SU-DHL-6 (cell line): ENCODE data around the gene PROX2.

ENCODE experiments used
- EZH2phosphoT487 ChIP-seq: fragments of 200-600 bp; sonication (generic), shearing (Covaris generic); conservative IDR thresholded peaks from 2 replicates; pipeline ENCODE4 v1.6.1; 2018; ENCODE audit warnings: mild to moderate bottlenecking, antibody characterized with exemption, low read length, moderate library complexity, mixed read lengths
- TF ChIP-seq, protein P1 (sequence below): fragments of 200-600 bp; sonication (generic); IDR thresholded peaks from one replicate; pipeline ENCODE4 v1.5.1; 2017; ENCODE audit warnings: antibody characterized with exemption, mild to moderate bottlenecking, low read length, moderate library complexity; ENCODE audit not compliant: insufficient read depth, poor library complexity, severe bottlenecking

DNA sequence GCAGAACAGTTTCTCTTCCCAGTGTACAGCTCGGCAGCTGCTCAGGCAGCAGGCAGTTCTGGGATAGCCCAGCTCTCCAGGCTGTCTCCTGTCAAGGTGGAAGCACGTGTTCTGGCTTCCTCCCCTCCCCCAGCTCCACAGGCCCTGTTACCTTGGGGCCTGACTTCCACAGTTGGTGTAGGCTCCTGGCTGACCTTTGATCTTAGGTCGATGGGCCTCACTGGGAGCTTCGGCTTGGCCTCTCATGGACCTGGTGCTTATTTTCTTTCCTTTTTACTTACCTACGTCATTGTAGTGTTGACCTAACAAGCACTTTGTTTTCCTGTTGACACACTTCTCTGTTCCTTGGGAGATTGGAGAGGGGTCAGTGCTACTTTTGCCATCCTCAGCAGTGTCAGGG is 22.7 kb upstream of the PROX2 start:
- TF ChIP-seq, protein P1, sequence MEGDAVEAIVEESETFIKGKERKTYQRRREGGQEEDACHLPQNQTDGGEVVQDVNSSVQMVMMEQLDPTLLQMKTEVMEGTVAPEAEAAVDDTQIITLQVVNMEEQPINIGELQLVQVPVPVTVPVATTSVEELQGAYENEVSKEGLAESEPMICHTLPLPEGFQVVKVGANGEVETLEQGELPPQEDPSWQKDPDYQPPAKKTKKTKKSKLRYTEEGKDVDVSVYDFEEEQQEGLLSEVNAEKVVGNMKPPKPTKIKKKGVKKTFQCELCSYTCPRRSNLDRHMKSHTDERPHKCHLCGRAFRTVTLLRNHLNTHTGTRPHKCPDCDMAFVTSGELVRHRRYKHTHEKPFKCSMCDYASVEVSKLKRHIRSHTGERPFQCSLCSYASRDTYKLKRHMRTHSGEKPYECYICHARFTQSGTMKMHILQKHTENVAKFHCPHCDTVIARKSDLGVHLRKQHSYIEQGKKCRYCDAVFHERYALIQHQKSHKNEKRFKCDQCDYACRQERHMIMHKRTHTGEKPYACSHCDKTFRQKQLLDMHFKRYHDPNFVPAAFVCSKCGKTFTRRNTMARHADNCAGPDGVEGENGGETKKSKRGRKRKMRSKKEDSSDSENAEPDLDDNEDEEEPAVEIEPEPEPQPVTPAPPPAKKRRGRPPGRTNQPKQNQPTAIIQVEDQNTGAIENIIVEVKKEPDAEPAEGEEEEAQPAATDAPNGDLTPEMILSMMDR, result no peak
- TF ChIP-seq EZH2phosphoT487, result no peak
